Right ventricle myocardium inferior (tissue), 1 donor: Measurements from ENCODE around the gene MRPS7. TPM values are rescaled to one million over a fixed set of nuclear protein-coding genes. Genes with fewer than 3 reads are reported as not detected.
A peak's percentile ranks its signal among the peaks of the same experiment; 100 is the strongest.
"Not testable (repeated sequence)": the region's sequence is repeated elsewhere in the genome, so short reads cannot be mapped to it uniquely, and the experiment has no call there.

Source experiments
- ATAC-seq: fragments of 200-7000 bp; cut with Tn5 transposase; one replicate; pipeline ENCODE4 v1.9.1; 2020; ENCODE audit warnings: mild to moderate bottlenecking, moderate library complexity
- DNase-seq: peaks from one replicate; pipeline ENCODE4 v3.0.0; 2021; ENCODE audit errors: missing footprints
- intact Hi-C: fragments of 100-400 bp; cut with DNase I; formaldehyde crosslinking; loops from one replicate; pipeline ENCODE4 v1.11.0; 2022
- total RNA-seq: library from RNA; stranded (reverse); fragmentation: NEBNext Ultra II Directional; extraction: Animal tissue kit (Norgen Biotek cat#: 25700); gene quantifications from one replicate; pipeline ENCODE4 v1.2.1, GENCODE V29; 2021
- donor health status: DM: no; HTN: yes; CAD: no; lungs with severe emphysema.

The MRPS7 gene
- total RNA-seq, 1 donor from 2014 or later = 123 TPM

- intact Hi-C loops, ATAC-seq: not testable (repeated sequence)
- peak; percentile 77 for DNase-seq
Measured at GRCh38 chr17:75292810-75293448, 31.2 kb downstream of the MRPS7 start.

DNA sequence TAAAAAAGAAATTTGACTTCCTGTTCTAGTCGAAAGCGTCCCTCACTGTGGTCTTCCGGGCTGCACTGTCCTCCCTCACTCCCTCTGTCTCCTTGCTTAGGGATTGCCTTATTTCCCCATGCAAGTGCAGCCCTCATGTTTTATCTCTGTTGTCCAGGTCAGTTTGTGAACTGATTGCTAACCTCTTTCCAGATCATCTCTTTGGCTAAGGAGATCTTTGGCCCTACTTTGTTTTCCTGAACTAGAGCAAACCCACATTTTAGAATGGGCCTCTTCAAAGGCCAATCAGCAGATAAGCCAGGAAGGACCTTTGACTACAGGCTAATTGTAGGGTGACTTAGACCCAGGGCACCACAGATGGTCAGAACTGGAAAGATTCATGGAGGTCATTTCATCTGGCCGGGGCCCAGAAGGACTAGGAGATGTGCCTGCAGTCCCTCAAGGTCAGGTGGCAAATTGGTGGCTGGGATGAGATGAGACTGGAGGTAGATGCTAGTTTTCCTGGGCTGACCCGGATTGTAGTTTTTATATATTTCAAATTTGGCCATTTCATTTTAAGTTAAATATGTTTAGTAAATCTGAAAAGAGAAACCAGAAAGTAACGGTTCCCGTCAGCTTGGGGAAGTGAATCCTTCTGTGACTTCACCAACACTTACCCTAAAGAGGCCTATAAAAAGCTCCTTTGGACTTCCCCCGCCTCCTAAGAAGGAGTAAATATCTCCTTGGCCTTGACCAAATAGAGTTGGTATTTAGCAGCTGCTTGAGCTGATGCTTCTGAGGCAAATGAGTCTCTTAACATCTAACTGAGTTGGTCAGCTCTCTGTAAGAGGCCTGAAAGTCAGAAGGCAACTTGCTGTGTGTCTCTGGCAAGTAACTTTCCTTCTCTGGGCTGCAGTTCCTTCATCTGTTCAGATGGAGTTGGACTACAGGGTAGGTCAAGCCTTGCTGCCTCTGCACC is 33.8 kb downstream of the MRPS7 start:
- intact Hi-C loops = no loop called here
- ATAC-seq (peak; percentile 53), DNase-seq (no peak)

GRCh38 chr17:75300280-75300679 is 38.6 kb downstream of the MRPS7 start:
- ATAC-seq (no peak), DNase-seq (no peak)
- intact Hi-C loops = no loop called here

GRCh38 chr17:75301049-75301448 is 39.4 kb downstream of the MRPS7 start:
- intact Hi-C loops = no loop called here
- ATAC-seq = no peak
- DNase-seq = no peak

- ATAC-seq (no peak), DNase-seq (no peak)
- intact Hi-C loops = no loop called here
Measured at GRCh38 chr17:75301502-75302206, 40.0 kb downstream of the MRPS7 start.

GRCh38 chr17:75307957-75308731 is 46.5 kb downstream of the MRPS7 start:
- ATAC-seq = no peak

DNA sequence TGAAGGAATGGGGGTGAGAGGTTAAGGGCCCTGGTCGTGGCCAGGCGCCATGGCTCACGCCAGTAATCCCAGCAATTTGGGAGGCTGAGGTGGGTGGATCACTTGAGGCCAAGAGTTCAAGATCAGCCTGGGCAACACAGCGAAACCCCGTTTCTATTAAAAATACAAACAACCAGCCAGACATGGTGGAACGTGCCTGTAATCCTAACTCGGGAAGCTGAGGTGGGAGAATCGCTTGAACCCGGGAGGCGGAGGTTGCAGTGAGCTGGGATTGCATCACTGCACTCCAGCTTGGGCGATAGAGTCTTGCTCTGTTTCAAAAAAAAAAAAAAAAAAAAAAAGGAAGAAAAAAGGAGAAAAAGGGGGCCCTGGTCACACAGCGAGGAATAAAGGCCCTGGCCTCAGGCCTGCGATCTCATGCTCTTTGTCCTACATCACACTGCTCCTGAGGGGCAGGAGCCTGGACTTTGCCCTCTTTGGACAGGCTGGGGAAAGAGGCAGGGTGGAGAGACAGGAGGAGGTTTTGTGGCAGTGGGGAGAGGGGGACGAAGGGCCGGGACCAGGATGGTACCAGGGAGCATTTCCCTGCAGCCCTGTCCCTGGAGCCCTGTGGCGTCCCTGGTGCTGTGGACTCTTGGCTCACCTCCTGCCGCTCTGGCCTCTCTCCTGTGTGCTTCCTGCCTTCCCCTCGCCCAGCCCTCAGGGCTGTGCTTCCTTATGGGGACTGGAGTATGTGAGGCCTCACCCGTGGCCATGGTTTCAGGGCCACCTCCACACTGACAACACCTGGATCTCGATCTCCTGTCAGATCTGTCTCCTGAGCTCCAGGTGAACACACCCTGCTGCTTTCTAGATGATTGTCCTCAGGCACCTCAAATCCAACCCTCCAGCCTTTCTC is 47.3 kb downstream of the MRPS7 start:
- peak; percentile 78 for DNase-seq
- peak; percentile 32 for ATAC-seq
- intact Hi-C loops = no loop called here

More at GRCh38 chr17:75307957-75308731, 46.5 kb downstream of the MRPS7 start:
- DNase-seq = no peak
- intact Hi-C loops = no loop called here

DNA sequence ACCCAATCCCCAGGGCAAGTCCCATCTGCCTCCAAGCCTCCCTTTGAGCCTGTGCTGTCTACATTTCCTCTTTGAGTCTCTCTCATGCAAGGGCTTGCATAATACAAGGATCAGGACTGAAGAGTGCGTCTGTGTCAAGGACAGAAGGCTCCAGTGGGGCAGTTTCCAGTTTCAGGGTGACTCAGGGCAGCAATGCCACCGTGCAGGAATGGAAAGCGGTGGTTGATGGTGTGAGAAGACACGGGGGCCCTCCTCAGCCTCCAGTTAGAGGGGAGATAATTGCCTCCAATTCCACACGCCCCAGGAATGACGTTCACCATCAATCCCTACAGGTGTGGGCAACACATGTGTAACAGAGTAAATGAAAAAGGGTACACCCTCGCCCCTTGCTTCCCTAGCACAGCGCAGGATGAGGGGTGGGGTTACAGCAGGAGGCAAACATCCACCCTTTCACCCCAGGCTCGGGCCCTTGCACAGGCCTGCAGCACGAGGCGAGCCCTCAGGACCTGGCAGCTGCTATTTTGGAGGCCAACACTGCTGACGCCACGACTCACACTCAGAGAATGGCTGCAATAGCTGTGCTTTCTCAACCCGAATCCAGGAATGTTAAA is 52.4 kb downstream of the MRPS7 start:
- no peak for DNase-seq
- intact Hi-C loops = no loop called here

DNA sequence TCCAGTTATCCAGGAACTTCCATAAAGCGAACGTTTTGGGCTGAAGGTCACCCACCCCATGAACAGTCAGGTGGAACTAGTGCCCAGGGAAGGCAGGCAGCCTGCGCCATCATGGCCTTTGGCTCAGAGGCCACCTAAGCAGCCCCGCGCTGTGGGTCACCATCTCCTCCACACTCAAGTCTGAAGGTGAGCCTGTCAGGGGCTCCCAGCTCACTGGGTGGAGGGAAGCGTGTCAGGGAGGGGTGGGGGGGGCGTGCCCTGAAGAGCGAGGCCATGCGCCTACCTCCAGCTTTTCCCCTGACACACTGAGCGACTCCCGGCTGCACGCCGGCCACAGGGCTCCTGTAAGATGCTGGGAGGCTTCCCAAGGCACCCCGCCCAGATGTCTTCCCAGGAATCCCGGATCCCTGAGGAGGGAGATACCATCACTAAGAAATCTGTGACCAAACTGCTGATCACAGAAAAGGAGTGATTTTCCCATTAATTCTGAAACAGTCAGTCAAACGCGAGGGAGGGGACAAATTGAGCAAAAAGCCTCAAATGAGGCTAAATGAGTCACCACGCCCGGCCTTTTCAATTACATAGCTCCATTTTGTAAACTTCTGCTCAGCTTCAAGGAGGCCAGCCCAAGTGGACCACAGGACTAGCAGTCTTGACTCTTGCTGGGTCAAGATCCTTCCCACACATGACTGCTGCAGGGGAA is 54.0 kb downstream of the MRPS7 start:
- intact Hi-C loops = no loop called here
- DNase-seq (no peak), ATAC-seq (no peak)

More for the DNA sequence above, 52.4 kb downstream of the MRPS7 start:
- peak; percentile 57 for ATAC-seq

Other genes starting within 250 kb of the MRPS7 start
- 51.4 TPM for gene MRPL58, start 249.2 kb upstream of the MRPS7 start, total RNA-seq
- 863 TPM for gene ATP5PD, start 214.9 kb upstream of the MRPS7 start, total RNA-seq
- 26.7 TPM for gene KCTD2, start 214.7 kb upstream of the MRPS7 start, total RNA-seq
- 7.1 TPM for gene SLC16A5, start 173.9 kb upstream of the MRPS7 start, total RNA-seq
- gene ARMC7, start 151.9 kb upstream of the MRPS7 start, total RNA-seq = 6.4 TPM
- gene NT5C, start 130.1 kb upstream of the MRPS7 start, total RNA-seq = 24.6 TPM
- gene JPT1, start 107.4 kb upstream of the MRPS7 start, total RNA-seq = 17.1 TPM
- gene SUMO2, start 78.9 kb upstream of the MRPS7 start, total RNA-seq = 217 TPM
- 28.7 TPM for gene NUP85, start 56.2 kb upstream of the MRPS7 start, total RNA-seq
- gene GGA3, start 273 bp upstream of the MRPS7 start, total RNA-seq = 25.1 TPM
- 15.1 TPM for gene MIF4GD, start 9.4 kb downstream of the MRPS7 start, total RNA-seq
- 19.5 TPM for gene SLC25A19, start 27.6 kb downstream of the MRPS7 start, total RNA-seq
- 59.0 TPM for gene GRB2, start 143.8 kb downstream of the MRPS7 start, total RNA-seq
- gene TMEM94, start 194.8 kb downstream of the MRPS7 start, total RNA-seq = 50.3 TPM